ENCODE measurements around the gene CPED1.
A peak's percentile ranks its signal among the peaks of the same experiment; 100 is the strongest.
"Not testable (repeated sequence)": the region's sequence is repeated elsewhere in the genome, so short reads cannot be mapped to it uniquely, and the experiment has no call there.

The CPED1 gene

GRCh38 chr7:120981888-120982615 is 6.5 kb upstream of the CPED1 start:
- no peak for DNase-seq (ENCODE audit: low spot score)

DNA sequence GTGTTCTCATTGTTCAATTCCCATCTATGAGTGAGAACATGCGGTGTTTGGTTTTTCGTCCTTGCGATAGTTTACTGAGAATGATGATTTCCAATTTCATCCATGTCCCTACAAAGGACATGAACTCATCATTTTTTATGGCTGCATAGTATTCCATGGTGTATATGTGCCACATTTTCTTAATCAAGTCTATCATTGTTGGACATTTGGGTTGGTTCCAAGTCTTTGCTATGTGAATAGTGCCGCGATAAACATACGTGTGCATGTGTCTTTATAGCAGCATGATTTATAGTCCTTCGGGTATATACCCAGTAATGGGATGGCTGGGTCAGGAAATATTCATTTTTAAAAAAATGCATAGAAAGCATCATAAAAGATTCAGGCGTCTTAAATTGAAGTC is 4.9 kb upstream of the CPED1 start:
- not testable (repeated sequence) for DNase-seq (ENCODE audit: low spot score)

GRCh38 chr7:120984406-120984805 is 4.1 kb upstream of the CPED1 start:
- DNase-seq (ENCODE audit: low spot score) = no peak

- DNase-seq (ENCODE audit: low spot score) = no peak
These were observed 3.3 kb upstream of the CPED1 start for GRCh38 chr7:120985130-120985758.

GRCh38 chr7:120985839-120986238 is 2.7 kb upstream of the CPED1 start:
- no peak for DNase-seq (ENCODE audit: low spot score)

DNA sequence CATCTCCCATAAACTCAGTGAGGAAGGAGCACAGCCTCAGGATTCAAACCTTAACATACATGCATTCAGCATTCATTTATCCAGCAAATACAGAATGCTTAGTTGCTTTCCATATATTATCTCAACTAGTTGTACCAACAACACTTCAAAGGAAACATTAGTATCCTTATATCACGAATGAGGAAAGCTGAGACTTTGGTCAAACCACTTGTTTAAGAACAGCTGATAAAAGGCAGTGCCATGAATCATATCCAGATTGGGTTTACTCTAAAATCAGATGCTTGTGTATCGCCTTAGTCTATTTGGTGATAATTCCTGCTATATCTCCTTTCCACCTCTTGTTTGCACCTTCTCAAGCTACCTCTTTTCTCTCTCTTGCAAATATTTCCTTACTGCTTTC is 1.9 kb upstream of the CPED1 start:
- DNase-seq (ENCODE audit: low spot score) = no peak

DNA sequence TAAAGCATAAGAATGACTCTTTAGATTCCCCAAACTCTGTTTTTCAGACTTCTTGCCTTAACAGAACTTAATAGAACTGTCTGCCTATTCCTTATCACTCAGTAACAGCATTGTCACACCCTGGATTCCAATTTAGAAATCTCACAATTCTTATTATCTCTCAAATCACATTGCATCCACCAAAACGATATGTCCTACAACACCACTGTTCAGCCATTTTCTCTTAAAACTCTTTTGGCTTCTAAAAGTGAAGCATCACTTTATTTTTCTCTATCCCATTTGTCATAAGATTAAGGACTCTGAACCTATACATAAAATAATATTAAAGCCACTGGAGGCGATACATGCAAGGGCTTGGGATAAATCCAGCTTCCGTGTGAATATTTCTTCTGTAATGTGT is 1.2 kb upstream of the CPED1 start:
- DNase-seq (ENCODE audit: low spot score) = no peak

- peak; percentile 87 for DNase-seq (ENCODE audit: low spot score)
These were observed 574 bp upstream of the CPED1 start for GRCh38 chr7:120987683-120988590.

- DNase-seq (ENCODE audit: low spot score) = no peak
These were observed 1.0 kb downstream of the CPED1 start for GRCh38 chr7:120989257-120990220.

- no peak for DNase-seq (ENCODE audit: low spot score)
These were observed 2.1 kb downstream of the CPED1 start for GRCh38 chr7:120990468-120991118.

- DNase-seq (ENCODE audit: low spot score) = no peak
These were observed 2.6 kb downstream of the CPED1 start for GRCh38 chr7:120991161-120991560.

DNA sequence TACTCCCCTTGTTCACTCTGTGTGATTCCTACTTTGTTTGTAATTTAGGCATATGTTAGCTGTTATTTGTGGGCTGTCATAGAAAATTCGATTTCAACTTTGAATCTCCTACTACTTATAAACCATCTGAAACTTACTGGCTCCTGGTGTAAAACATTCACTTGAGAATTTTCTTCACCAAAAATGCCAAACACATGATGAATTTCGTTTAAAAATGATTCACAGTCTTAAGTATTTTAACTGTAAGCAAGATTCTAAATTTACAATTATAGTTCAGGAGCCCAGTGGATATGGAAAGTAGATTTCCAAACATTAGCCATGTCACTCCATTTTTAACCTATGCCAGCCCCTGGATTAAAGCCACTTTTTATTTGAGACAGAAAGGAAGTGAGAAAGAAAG is 3.1 kb downstream of the CPED1 start:
- peak; percentile 34 for DNase-seq (ENCODE audit: low spot score)

DNA sequence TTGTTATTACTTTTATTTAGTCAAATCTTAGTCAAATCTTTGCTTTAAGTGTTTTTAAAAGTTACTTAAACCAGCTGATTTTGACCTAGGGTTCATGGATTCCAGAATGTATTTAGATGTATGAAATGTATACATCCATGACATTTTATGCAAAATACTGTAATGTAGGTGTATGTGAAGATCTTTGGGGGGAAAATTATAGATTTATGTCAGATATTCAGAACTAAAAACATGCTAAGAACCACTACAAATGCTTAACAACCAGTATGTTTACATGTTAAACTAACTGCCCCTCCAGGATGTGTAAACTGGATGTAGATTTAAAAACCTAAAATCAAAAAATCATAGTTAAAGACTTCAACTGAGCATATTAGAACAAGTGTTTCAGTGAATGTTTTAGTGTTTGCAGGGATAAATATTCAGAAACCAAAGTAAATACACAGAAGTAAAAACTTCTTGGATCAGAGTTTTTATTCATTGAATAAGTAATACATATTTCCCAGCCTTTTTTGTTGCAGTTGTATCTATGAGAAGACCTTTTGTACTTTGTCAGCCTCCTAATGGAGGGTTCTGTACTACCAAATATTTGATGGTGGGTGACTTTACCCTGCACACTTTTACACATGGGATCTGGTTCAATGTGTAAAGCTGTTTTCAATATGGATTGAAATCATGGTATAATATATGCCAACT is 3.9 kb downstream of the CPED1 start:
- DNase-seq (ENCODE audit: low spot score) = no peak

DNA sequence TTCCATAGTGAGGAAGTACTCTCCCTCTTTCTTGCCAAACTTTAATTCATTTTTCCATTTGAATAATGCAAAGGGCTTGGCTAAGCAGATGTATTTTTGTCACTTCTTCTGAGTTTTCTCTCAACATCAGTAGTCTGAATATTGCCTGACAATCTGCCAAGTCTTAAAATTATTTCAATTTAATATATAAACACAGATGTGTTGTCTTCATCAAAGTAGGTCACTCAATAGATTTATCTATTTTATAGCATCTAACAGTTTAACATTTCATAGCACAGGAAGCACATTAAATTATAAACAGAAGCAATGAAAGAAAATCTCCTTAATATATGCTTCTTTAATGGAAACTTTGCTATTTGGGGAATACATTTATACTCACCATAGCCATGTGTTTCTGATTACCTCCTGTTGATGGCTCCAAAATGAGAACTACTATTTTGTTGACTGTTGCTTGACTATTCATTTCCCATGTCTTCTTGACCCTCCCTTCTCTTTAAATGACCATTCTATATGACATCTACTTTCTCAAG is 4.5 kb downstream of the CPED1 start:
- DNase-seq (ENCODE audit: low spot score) = no peak

DNA sequence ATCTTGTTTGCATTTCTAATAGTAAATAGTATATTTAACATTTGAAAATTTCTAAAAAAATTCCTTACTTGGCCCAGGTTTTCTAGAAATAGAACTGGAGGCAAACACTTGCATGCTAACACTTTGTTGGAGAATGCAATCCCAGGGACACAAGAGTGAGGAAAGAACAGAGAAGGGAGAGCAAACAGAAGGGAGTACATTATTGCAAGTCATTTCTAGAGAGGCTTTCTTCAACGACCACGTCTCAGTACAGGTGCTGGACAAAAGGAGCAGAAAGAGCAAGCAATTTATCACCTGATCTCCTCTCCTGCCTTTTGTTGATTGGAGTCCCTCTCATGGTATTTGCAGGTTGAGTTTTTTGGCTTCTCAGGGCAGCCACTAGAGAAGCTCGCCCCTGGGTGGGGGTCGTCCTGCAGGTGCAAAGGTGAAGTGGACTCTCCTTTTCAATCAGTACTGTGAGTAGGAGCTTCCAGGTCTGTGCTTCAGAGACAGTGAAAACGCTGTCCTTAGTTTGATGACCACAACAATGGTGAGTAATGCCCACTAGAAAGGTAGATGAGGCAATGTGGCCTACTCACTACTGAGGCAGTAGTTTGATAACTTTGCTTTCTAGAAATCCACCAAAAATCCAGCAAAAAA is 5.2 kb downstream of the CPED1 start:
- DNase-seq (ENCODE audit: low spot score) = no peak

- DNase-seq (ENCODE audit: low spot score) = no peak
These were observed 6.2 kb downstream of the CPED1 start for GRCh38 chr7:120994512-120995410.

DNA sequence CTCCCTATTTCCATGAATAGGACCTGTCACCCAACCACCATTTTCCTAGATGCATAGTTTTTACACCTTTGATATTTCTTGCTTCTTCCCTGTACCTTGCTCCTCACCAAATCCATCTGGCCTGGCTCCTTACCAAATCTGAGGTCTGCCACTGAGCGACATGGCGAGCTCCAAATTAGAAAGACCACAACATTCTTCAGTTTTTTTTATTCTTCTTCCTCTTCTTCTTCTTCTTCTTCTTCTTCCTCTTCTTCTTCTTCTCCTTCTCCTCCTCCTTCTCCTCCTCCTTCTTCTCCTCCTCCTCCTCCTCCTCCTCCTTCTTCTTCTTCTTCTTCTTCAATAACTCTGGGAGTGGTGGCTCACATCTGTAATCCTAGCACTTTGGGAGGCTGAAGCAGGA is 7.1 kb downstream of the CPED1 start:
- DNase-seq (ENCODE audit: low spot score) = no peak

DNA sequence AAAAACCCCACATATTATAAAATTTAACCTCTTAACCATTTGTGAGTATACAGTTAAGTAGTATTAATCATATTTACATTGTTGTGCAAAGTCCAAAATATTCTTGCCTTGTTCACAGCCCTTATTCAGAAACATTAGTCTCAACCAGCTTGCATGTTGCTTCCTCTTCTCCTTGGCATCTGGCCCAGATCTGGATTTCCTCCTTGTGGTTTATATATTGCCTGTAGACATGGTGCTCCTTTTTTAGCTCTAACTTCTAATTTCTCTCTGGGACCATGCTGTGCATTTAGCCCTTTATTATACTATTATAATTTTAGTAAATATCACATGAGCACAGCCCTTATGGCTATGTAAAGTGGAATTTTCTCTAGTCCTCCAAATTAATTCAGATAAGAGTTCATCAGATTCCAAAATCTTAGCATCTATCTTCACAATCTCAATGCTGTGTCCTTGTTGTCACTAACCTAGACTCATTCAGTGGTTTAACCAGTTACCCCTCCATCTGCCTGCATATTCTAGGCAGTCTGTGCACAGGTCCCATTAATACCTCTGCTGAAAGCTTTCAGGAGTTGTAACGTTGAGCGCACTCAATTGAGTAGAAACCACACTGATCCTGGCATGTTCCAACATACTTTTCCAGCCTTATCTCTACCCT is 7.9 kb downstream of the CPED1 start:
- peak; percentile 33 for DNase-seq (ENCODE audit: low spot score)

Measured in AG08396 (cell line).